Neuron (in vitro differentiated cells): Measurements from ENCODE around the gene ZBTB17.

Experiments used
- H2AFZ ChIP-seq: one replicate; pipeline ENCODE4 v1.6.1; 2013; ENCODE audit warnings: low read depth, mild to moderate bottlenecking, inconsistent platforms, low read length, moderate library complexity
- H3K27me3 ChIP-seq: one replicate; pipeline ENCODE4 v1.6.1; 2013; ENCODE audit warnings: low read length; ENCODE audit not compliant: insufficient read depth
- H3K36me3 ChIP-seq: one replicate; pipeline ENCODE4 v1.6.1; 2013; ENCODE audit warnings: low read length; ENCODE audit not compliant: insufficient read depth
- H3K4me1 ChIP-seq: one replicate; pipeline ENCODE4 v1.6.1; 2013; ENCODE audit warnings: low read length; ENCODE audit not compliant: insufficient read depth
- H3K4me3 ChIP-seq: 2 replicates; pipeline ENCODE4 v1.5.1; 2013; ENCODE audit warnings: mild to moderate bottlenecking, low read length, moderate library complexity
- H3K9me3 ChIP-seq: one replicate; pipeline ENCODE4 v1.6.1; 2013; ENCODE audit warnings: low read length

The ZBTB17 gene

DNA sequence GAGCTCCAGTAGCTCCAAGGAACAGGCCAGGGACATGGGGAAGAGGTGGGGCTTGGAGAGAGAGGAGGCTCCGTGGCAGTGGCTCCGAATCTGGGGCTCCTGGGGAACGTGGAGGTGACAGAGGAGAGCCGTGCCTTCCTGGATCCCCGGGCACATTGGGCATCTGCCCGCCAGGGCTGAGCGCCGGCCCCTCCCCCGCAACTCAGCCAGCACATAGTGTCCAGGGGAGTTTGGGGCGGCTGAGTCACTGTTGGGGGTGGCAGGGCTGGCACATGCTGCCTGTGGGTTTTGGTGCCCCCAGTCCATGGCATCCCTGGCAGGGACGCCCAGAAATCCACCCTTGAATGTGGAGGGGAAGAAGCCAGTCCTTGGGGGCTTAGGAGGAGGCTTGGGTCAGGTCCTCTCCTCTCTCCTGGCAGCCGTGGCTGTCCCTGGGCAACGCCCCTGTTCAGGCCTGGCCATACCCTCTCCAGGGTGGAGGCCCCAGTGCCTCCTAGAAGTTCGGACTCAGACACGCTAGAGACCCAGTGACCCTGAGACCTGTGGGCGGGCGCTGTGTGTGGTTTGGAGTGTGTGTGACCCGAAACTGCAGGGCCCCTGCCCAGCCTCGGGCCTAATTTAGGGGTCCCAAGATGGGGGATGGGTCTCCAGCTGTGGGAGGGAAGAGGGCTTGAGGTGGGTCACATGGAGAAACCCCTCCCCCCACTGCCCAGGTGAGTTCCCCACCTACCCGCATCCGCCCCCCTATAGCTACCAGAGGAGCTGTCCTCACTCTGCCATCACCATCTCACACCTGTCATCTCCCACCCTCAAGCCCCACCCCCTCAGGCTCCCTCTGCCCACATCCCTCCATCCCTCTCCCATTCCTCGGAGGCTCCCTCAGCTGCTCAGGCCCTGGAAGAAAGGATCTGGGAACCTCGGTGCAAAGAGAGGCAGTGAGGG lies 40.3 kb upstream of the ZBTB17 start:
- H3K4me3 ChIP-seq, result no peak overlapping the region
- no peak overlapping the region for H2AFZ ChIP-seq
- H3K4me1 ChIP-seq, result peaks cover 19% of the 10 kb centered on the region

DNA sequence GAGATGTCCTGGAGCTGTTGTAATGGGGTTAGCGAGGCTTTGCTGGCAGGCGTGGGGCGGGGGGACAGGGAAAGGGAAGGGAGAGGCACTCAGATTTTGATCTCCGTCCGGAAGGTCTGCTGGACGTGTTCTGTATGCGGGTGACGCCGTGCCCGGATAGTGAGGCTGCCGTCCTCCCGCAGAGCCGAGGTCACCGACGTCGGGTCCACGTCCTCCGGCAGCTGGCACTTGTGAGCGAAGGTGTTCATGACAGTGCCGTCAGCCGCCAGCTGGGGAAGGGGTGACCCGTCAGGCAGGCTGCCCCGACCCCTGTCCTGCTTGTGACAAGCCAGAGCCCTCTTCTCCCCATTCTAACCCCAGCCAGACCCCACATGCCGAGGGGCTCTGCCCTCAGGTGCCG lies 39.6 kb upstream of the ZBTB17 start:
- H3K4me1 ChIP-seq, result peaks cover 19% of the 10 kb centered on the region
- H3K36me3 ChIP-seq, result no peaks in the 10 kb centered on the region
- H3K4me3 ChIP-seq, result no peak overlapping the region
- peaks cover 57% of the 10 kb centered on the region for H3K27me3 ChIP-seq
- H2AFZ ChIP-seq, result no peak overlapping the region
- no peaks in the 10 kb centered on the region for H3K9me3 ChIP-seq

More for the DNA sequence above, 40.3 kb upstream of the ZBTB17 start:
- Histone ChIP-seq H3K36me3 (no peaks in the 10 kb centered on the region), H3K27me3 (peaks cover 59% of the 10 kb centered on the region), H3K9me3 (no peaks in the 10 kb centered on the region)

DNA sequence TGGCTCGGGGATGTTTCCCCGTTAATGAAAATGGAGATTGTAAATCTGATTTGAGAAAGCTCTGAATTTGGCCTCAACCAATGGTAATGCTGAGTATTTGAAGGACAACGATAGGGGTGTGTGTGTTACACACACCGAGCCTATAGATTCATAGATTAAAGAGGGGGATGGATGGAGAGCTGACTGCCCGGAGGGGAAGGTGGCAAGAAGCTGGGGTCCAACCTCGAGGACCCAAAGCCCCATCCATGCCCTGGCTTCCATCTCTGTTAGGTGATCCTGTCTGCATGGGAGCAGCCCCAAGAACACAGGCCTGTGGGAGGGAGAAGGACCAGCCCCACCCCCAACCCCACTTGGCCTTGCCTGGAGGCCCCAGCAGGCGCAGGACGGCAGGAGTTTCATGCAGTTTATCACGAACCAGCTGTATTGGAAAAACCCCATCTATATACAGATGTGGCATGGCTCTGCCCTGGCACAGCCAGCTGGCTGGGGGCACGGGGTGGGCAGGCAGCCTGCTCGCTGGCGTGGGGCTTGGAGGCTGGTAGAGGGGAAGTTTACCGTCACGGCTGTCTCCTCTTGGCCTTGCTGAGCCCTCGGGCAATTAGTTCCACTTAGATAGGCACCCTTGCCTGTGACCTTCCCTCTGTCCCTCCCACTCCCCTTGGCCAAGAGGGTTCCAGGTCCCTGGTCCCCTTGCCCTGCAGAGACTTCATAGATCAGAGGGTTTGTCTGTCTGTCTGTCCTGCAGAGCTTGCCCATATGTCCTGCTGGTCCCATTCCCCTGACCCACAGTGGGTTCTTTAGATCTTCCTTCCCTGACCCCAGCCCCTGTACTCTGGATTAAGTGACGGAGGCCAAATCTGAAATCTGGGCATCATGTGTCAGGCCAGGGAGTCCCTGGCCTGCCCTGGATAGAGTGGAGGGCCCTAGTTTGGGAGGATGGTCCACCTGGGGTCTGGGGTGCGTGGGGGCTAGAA lies 38.9 kb upstream of the ZBTB17 start:
- peaks cover 50% of the 10 kb centered on the region for H3K27me3 ChIP-seq
- no peaks in the 10 kb centered on the region for H3K9me3 ChIP-seq
- H3K36me3 ChIP-seq, result no peaks in the 10 kb centered on the region
- peaks cover 16% of the 10 kb centered on the region for H3K4me1 ChIP-seq
- H3K4me3 ChIP-seq, result no peak overlapping the region
- no peak overlapping the region for H2AFZ ChIP-seq

DNA sequence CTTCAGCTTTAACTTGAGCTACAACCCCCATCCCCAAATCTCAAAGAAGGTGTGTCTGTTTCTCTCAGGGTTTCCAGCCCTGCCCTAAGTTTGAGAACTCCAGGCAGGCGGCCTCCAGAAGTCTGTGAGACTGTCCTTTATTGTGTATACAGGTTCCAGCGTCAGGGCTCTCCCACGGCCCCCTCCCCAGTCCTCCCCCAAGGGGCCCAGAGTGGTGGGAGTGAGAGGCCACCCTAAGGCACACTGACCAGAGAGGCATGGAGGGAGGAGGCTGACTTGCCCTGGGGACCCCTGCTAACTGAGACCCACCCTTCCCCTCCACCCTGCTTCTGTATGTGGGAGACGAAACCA lies 38.0 kb upstream of the ZBTB17 start:
- Histone ChIP-seq H3K4me1 (peaks cover 12% of the 10 kb centered on the region), H3K4me3 (no peak overlapping the region), H3K36me3 (no peaks in the 10 kb centered on the region), H3K27me3 (peaks cover 43% of the 10 kb centered on the region), H3K9me3 (no peaks in the 10 kb centered on the region), H2AFZ (no peak overlapping the region)

DNA sequence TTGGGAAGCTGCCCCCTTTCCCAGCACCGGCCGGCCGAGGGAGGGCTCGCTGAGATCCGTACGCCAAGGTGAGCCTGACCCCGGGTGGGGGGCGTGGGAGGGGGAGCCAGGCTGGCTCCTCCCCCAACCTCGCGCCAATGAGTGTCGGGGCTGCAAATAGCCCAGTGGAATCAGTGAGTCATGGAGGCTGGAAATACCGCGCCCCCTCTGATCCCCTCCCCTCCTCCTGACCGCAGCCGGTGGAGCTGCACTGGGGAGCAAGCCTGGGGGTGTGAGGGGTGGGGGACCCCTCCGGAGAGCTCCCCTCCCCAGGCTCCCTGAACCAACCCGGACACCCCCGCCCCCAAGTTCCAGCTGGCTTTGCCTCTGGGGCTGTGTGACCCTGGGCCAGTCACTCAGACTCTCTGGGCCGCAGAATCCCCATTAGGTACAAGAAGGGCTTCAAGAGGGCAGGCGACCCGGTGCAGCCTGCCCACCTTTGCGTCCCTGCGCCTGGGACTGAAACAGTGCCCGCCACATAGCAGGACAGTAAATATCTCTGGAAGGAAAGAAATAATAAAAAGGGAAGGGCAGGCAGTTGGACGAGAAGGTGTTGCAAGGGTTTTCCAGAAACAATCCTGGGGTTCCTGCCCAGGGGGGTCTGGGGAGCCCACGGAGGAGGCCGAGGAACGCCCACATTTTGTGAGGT lies 37.5 kb upstream of the ZBTB17 start:
- Histone ChIP-seq H3K36me3 (no peaks in the 10 kb centered on the region), H3K4me3 (no peak overlapping the region), H2AFZ (no peak overlapping the region), H3K9me3 (no peaks in the 10 kb centered on the region), H3K4me1 (peaks cover 12% of the 10 kb centered on the region), H3K27me3 (peaks cover 38% of the 10 kb centered on the region)

DNA sequence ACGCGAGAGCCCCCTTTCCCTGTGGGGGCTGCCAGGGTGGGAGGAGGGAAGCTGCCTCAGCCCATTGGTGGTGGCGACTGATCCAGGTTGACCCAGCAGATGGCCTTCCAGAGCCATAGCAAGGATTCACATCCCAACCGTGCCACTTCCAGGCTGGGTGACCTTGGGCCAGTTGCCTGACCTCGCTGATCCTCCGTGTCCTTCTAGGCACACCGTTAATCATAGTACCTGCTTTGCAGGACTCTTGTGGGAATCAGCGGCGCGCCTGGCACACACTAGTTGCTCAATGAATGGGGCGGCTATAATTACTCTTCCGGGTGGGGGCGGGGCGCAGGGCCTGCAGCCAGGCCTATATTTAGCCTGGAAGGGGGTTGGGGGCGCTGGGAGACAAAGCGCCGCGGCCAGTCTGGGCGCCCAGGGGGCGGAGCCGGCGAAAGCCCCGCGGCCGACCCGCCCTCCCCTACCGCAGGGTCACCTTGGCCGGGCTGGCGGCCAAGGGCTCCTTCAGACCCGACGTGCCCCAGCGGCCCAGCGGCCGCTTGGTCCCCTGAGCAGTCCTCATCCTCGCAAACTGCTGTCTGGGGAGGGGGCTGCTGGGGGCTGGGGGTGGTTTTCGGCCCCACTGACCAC lies 36.8 kb upstream of the ZBTB17 start:
- Histone ChIP-seq H3K27me3 (peaks cover 36% of the 10 kb centered on the region), H2AFZ (no peak overlapping the region), H3K4me1 (peaks cover 10% of the 10 kb centered on the region), H3K36me3 (no peaks in the 10 kb centered on the region), H3K4me3 (no peak overlapping the region), H3K9me3 (no peaks in the 10 kb centered on the region)

DNA sequence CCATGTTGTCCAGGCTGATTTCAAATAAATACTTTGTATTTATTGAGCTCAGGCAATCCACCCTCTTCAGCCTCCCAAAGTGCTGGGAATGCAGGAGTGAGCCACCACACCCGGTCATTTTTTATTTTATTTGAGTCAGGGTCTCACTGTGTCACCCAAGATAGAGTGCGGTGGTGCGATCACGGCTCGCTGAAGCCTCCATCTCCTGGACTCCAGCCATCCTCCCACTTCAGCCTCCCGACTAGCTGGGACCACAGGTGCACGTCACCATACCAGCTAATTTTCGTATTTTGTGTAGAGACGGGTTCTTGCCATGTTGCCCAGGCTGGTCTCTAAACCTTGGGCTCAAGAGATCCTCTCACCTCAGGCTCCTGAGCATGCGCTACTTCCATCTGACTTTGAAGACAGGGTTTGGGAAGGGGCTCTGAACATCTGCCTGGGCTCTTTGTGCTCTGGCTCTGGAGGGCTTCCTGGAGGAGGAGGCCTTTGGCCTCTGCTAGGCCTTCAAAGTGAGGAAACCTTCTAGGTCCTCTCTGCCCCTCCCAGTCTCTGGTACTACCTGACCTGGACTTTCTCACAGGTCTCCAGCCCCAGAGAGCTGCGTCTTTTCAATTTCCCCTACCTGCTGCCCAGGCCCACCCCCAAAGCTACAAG lies 36.2 kb upstream of the ZBTB17 start:
- Histone ChIP-seq H2AFZ (no peak overlapping the region), H3K4me3 (no peak overlapping the region), H3K9me3 (no peaks in the 10 kb centered on the region), H3K4me1 (peaks cover 6% of the 10 kb centered on the region), H3K36me3 (no peaks in the 10 kb centered on the region), H3K27me3 (peaks cover 31% of the 10 kb centered on the region)

DNA sequence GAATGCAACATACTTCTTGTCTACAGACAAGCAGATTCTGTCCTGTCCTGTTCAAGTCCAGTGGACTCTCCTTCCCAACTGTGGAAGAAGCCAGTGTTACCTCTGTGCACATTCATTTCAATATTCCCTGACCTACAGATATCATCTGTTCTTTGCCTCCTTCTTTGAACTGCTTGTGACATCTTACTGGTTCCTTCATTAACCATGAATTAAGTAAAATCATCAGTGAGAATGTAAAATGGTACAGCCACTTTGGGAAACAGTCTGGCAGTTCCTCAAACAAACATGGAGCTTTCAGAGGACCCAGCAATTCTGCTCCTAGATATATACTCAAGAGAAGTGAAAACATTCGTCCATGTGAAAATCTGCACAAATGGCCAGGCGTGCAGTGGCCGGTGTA lies 34.9 kb upstream of the ZBTB17 start:
- Histone ChIP-seq H2AFZ (no peak overlapping the region), H3K4me3 (no peak overlapping the region), H3K36me3 (no peaks in the 10 kb centered on the region), H3K27me3 (peaks cover 22% of the 10 kb centered on the region), H3K9me3 (no peaks in the 10 kb centered on the region), H3K4me1 (peaks cover 6% of the 10 kb centered on the region)

DNA sequence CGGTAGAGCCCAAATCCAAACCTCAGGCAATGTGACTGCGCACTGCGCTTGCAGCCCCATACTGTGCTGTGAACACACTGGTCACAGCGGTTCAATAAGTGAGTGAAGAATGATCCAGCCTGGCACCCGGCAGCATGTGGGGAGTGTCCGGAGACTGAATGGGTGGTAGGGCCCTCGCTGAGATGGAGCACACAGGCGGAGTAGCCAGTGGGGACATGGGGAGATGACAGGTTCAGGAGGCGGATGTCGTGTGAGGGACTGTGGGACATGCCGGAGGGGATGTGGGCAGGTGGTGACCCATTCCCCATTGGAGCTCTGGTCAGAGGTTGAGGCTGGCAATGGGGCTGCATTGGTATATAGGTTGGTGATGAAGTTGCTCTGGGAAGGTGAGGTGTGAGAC lies 33.8 kb upstream of the ZBTB17 start:
- Histone ChIP-seq H2AFZ (no peak overlapping the region), H3K27me3 (peaks cover 12% of the 10 kb centered on the region), H3K4me3 (no peak overlapping the region), H3K4me1 (peaks cover 6% of the 10 kb centered on the region), H3K9me3 (no peaks in the 10 kb centered on the region), H3K36me3 (no peaks in the 10 kb centered on the region)

DNA sequence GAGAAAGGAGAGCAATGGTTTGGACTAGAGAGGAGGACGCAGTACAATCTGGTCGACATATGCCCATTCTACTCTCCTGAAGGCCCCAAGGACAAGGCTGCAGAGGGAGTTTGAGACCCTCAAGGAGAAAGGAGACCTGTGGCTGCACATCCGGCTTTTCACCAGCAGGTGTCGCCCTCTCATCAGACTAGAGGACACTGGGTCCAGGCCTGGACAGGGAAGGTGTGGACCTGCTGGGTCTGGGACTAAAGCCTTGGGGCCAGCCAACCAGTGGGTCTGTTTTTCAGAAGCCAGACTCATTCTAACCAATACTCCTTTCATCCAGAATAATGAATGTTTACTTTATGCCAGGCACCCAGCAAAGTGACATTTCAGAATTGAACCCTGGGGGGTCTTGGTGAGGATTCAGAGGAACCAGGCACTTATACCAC lies 33.1 kb upstream of the ZBTB17 start:
- Histone ChIP-seq H3K4me1 (peaks cover 6% of the 10 kb centered on the region), H3K36me3 (no peaks in the 10 kb centered on the region), H2AFZ (no peak overlapping the region), H3K27me3 (peaks cover 6% of the 10 kb centered on the region), H3K4me3 (no peak overlapping the region), H3K9me3 (no peaks in the 10 kb centered on the region)

DNA sequence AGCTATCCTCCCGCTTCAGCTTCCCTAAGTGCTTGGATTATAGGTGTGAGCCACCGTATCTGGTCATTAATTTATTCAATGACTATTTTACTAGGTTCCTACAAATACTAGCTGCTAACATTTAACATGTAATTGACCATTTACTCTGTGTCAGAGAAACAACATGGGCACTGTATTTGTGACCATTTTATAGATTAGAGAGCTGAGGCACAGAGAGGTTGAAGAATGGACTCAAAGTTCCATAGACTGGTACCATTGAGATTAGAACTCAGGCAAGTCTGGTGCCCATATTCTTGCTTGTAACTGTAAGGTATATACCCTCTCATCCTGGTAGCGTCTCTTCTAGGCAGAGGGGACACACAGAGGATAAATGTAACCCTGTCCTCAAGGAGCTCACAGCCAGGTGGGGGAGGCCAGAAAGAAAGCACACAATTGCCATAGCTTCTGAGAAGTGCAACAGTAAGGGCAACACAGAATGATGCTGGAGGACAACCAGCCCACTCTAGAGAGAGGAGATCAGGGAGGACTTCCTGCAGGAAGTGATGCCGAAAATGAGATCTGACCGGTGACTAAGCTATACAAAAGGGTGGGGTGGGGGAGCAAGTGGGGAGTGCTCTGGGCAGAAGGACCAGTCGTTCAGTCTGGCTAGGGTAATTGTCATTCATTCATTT lies 31.9 kb upstream of the ZBTB17 start:
- H3K27me3 ChIP-seq, result peaks cover 5% of the 10 kb centered on the region
- no peak overlapping the region for H3K4me3 ChIP-seq
- H3K36me3 ChIP-seq, result no peaks in the 10 kb centered on the region

More for the DNA sequence above, 31.9 kb upstream of the ZBTB17 start:
- Histone ChIP-seq H3K4me1 (no peaks in the 10 kb centered on the region), H2AFZ (no peak overlapping the region), H3K9me3 (no peaks in the 10 kb centered on the region)
